K562 (cell line): ENCODE measurements around the gene LRRC26. TPM values are rescaled to one million over a fixed set of nuclear protein-coding genes. Genes with fewer than 3 reads are reported as not detected.

Experiments used
- ATAC-seq: fragments of 200-7000 bp; cut with Tn5 transposase; 3 replicates; pipeline ENCODE4 v1.9.1; 2020; ENCODE audit warnings: moderate library complexity
- BruUV-seq: library from RNA; stranded (reverse); fragments of 400-500 nt; replicated peaks from 2 replicates; lab custom pipeline; 2021; lab: Mats Ljungman, UMichigan
- CTCF ChIA-PET: fragments of 300-600 bp; formaldehyde crosslinking; extraction: SDS; loops from one replicate; lab custom pipeline; 2021; ENCODE audit warnings: low intra/inter-chr PET ratio; lab: Yijun Ruan, JAX
- POLR2A ChIA-PET: fragments of 300-600, 350-650 bp; sonication (Branson Sonifier 250); formaldehyde crosslinking; extraction: SDS; loops from one replicate; lab custom pipeline; 2021; ENCODE audit warnings: antibody characterized with exemption, inconsistent platforms; lab: Yijun Ruan, JAX
- DNase-seq, 4 experiments: peaks; one replicate each; pipeline versions ENCODE4 v3.0.0 to v3.0.0-alpha.2; 2011 to 2018; ENCODE audit warnings: low spot score in 3 of 4, mixed read lengths in 3 of 4; ENCODE audit errors: extremely low read depth in 1 of 4
- FAIRE-seq: peaks from 2 replicates; lab custom pipeline; 2011; peaks lifted over from hg19 to GRCh38; lab: Jason Lieb, UNC
- H2AFZ ChIP-seq: 2 replicates; pipeline ENCODE4 v1.6.0; 2011; ENCODE audit warnings: low read depth, low read length, control low read depth, inconsistent platforms
- H3K27ac ChIP-seq: fragments of 200-600 bp; 3 replicates; pipeline ENCODE4 v1.8.0; 2011; ENCODE audit warnings: low read depth, mild to moderate bottlenecking, control low read depth, inconsistent platforms, low read length, moderate library complexity, mixed read lengths; ENCODE audit errors: extremely low read depth
- H3K27me3 ChIP-seq, 2 experiments: fragments of 300-600 bp in 1 of 2; 2 replicates in 1 of 2; 3 replicates in 1 of 2; pipeline versions ENCODE4 v1.6.0 to v1.8.0; 2011; ENCODE audit warnings: inconsistent platforms in 2 of 2, low read length in 2 of 2, mild to moderate bottlenecking in 1 of 2, mixed read lengths in 1 of 2, moderate library complexity in 1 of 2; ENCODE audit not compliant: control insufficient read depth in 2 of 2, insufficient read depth in 2 of 2
- H3K36me3 ChIP-seq: fragments of 300-600 bp; 3 replicates; pipeline ENCODE4 v1.8.0; 2011; ENCODE audit warnings: mild to moderate bottlenecking, low read length, inconsistent platforms; ENCODE audit not compliant: control insufficient read depth, insufficient read depth
- H3K4me1 ChIP-seq, 2 experiments: fragments of 200-600 bp in 1 of 2; replicated peaks in 1 of 2; 2 replicates in 1 of 2; 3 replicates in 1 of 2; pipeline versions ENCODE4 v1.5.1 to v1.8.0; 2011; ENCODE audit warnings: inconsistent platforms in 2 of 2, low read length in 2 of 2, mild to moderate bottlenecking in 1 of 2, mixed read lengths in 1 of 2, moderate library complexity in 1 of 2; ENCODE audit not compliant: control insufficient read depth in 2 of 2, insufficient read depth in 2 of 2
- H3K4me2 ChIP-seq: 2 replicates; pipeline ENCODE4 v1.6.1; 2011; ENCODE audit warnings: low read length, control low read depth, inconsistent platforms, mixed read lengths; ENCODE audit not compliant: insufficient read depth
- H3K4me3 ChIP-seq: fragments of 200-600 bp; sonication (generic), shearing (Covaris generic); 2 replicates; pipeline ENCODE4 v1.5.1; 2016; ENCODE audit warnings: control low read depth, inconsistent platforms
- H3K79me2 ChIP-seq: fragments of 200-600 bp; 3 replicates; pipeline ENCODE4 v1.8.0; 2011; ENCODE audit warnings: low read length, inconsistent platforms; ENCODE audit not compliant: control insufficient read depth, insufficient read depth
- H3K9ac ChIP-seq, 2 experiments: 2 replicates each; pipeline versions ENCODE4 v1.6.0 to v1.6.1; 2011; ENCODE audit warnings: low read depth in 2 of 2, low read length in 2 of 2, control low read depth in 1 of 2, inconsistent platforms in 1 of 2, mild to moderate bottlenecking in 1 of 2, mixed read lengths in 1 of 2; ENCODE audit not compliant: insufficient read depth in 1 of 2
- H3K9me1 ChIP-seq: one replicate; pipeline ENCODE4 v1.6.0; 2011; ENCODE audit warnings: inconsistent platforms, mild to moderate bottlenecking, low read length, moderate library complexity; ENCODE audit not compliant: control insufficient read depth, insufficient read depth
- H3K9me3 ChIP-seq: replicated peaks from 2 replicates; pipeline ENCODE4 v1.5.1; 2011; ENCODE audit warnings: low read depth, low read length, inconsistent platforms; ENCODE audit not compliant: control insufficient read depth, insufficient read depth
- H4K20me1 ChIP-seq: replicated peaks from 2 replicates; pipeline ENCODE4 v1.6.1; 2011; ENCODE audit warnings: low read length, inconsistent platforms, mixed read lengths; ENCODE audit not compliant: control insufficient read depth, insufficient read depth
- NRF1 ChIP-seq, 2 experiments: fragments of 450-650 bp; IDR thresholded peaks in 1 of 2; conservative IDR thresholded peaks in 1 of 2; 2 replicates each; pipeline ENCODE4 v1.6.1; 2014; ENCODE audit warnings: mild to moderate bottlenecking in 2 of 2
- RB1 ChIP-seq: fragments of 450-650 bp; IDR thresholded peaks from 2 replicates; pipeline ENCODE4 v1.6.1; 2017; ENCODE audit warnings: low read depth, mild to moderate bottlenecking
- RBM22 ChIP-seq: fragments of 200-400 bp; formaldehyde crosslinking; IDR thresholded peaks from 2 replicates; pipeline ENCODE4 v1.6.1; 2018; ENCODE audit warnings: low read length, low read depth; ENCODE audit not compliant: poor library complexity, severe bottlenecking
- WGBS: fragments of 100-300 bp; shearing (Covaris generic); methylation state at CpG from one replicate; pipeline ENCODE4 v1.1.6; 2016; ENCODE audit warnings: low coverage, mixed read lengths; ENCODE audit not compliant: insufficient coverage; ENCODE audit errors: missing lambda C conversion rate; 5-methylcytosine and 5-hydroxymethylcytosine counted together
- in situ Hi-C: fragments of 300-500 bp; cut with MboI; formaldehyde crosslinking; loops from 4 replicates; pipeline ENCODE4 v1.15.0; 2018; ENCODE audit warnings: inconsistent platforms, mixed read lengths
- intact Hi-C: fragments of 100-400 bp; cut with micrococcal nuclease; formaldehyde crosslinking; loops from 2 replicates; pipeline ENCODE4 v1.14.2; 2022
- polyA plus RNA-seq, 8 experiments: library from polyadenylated mRNA; depleted of rRNA in 4 of 8; stranded (reverse) in 5 of 8; unstranded in 3 of 8; fragments of >200 nt; fragmentation: Nextera tagmentation in 2 of 8; fragmentation: Illumina TruSeq in 1 of 8; extraction: Ambion mirVana in 2 of 8; extraction: Trizol in 1 of 8; gene quantifications; 2 replicates each; pipeline versions ENCODE4 v1.2.1 to v1.2.3, GENCODE V29; 2011 to 2014; ENCODE audit warnings: inconsistent platforms in 1 of 8, missing spikeins in 1 of 8
- total RNA-seq, 7 experiments: library from RNA; depleted of rRNA in 6 of 7; stranded (reverse); fragments of >200 nt in 6 of 7; fragmentation: Illumina TruSeq in 2 of 7; extraction: Trizol in 2 of 7; gene quantifications; 2 replicates each; pipeline versions ENCODE4 v1.2.1 to v1.2.3, GENCODE V29; 2011 to 2021; ENCODE audit warnings: low replicate concordance in 1 of 7
- TF ChIP-seq, protein P1 (sequence below): fragments of 250-450 bp; sonication (Bioruptor Pico); IDR thresholded peaks from 2 replicates; pipeline ENCODE4 v1.8.0; 2021; ENCODE audit warnings: moderate library complexity, mild to moderate bottlenecking, inconsistent platforms

The LRRC26 gene
- total and polyA plus RNA-seq, 9 of the 15 experiments (the other 6 are each of a cell fraction or from before 2014, with no cell fraction given) = not detected

DNA sequence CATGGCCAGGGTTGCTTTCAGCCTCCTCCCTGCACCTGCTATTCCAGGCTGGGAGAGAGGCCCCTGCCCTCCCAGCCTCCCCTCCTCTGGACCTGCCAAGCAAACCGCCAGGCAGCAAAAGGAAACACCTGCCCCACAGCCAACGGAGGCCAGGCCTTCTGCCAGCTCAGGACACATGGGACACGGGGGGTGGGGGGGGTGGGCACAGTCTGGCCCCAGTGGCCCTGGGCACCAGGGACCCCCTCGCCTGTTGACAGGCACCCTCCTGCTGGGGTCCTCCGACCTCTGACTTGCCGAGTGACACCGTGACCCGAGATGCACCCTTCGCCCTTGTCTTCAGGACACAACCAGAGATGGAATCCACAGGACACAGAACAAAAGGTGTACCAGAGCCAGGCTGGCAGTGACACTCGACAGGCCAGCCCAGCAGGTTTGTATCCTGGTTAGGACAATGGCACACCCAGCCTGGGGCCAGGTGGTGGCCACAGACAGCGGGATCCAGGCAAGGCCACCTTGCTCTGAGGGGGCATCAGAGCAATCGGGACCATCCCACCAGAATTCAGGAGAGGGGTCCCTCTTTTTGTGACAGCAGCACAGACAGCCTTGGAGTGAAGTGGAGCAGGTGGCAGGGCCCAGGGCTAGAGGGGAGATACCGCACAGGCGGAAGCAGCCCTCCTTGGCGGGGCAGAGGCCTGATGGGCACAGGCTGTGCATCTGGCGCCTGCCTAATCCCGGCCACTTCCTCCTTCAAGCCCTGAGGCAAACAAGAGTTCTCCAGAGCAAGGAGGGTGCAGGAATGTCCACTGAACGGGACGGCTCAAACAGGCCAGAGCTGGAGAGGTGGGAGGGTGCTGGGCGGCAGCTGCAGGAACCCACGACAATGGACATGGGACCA is 3.3 kb upstream of the LRRC26 start:
- no TSS peak for BruUV-seq
- H3K4me1 ChIP-seq = peaks cover under 1 to 84% of the 10 kb centered on the region in 2 experiments; a peak in 3 of 5 replicates
- in situ Hi-C loops = no loop called here
- no peak overlapping the region for H3K4me2 ChIP-seq
- H3K36me3 ChIP-seq = peaks cover 9% of the 10 kb centered on the region; the same call in 1 of the 3 replicates
- H2AFZ ChIP-seq = no peak overlapping the region
- H3K27ac ChIP-seq = no peak overlapping the region
- H3K4me3 ChIP-seq = no peak overlapping the region
- H3K79me2 ChIP-seq = no peaks in the 10 kb centered on the region
- ATAC-seq (no peak), DNase-seq (no peak), FAIRE-seq (no peak)
- CTCF ChIA-PET = no interaction called here
- intact Hi-C loops = no loop called here
- H4K20me1 ChIP-seq = 0 out of 2 replicates have a peak, but pooled peaks cover 5% of the 10 kb centered on the region
- 38% methylated on average over 17 of the region's 21 CpGs for WGBS
- peaks cover 11 to 26% of the 10 kb centered on the region in 2 experiments; a peak in 4 of 5 replicates for H3K27me3 ChIP-seq
- no peak for TF ChIP-seq NRF1 (conservative IDR thresholded peaks at IDR 0.05 in 1 of 2, IDR thresholded peaks at IDR 0.05 in 1 of 2)
- TF ChIP-seq RBM22 = peak; percentile 16
- TF ChIP-seq RB1 = no peak
- TF ChIP-seq, protein P1, sequence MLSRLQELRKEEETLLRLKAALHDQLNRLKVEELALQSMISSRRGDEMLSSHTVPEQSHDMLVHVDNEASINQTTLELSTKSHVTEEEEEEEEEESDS = no peak
- H3K9me3 ChIP-seq = no peaks in the 10 kb centered on the region
- H3K9ac ChIP-seq = no peak overlapping the region; a peak in 1 of 4 replicates
- POLR2A ChIA-PET = interaction anchor here (1.0 to 1.8 kb wide), 3 partner anchors 10 to 69 kb away, joined by 3 to 7 read pairs (median 5); no protein-coding TSS in a partner anchor
- H3K9me1 ChIP-seq = no peaks in the 10 kb centered on the region
